SU-DHL-6 (cell line): Measurements from ENCODE around the gene PPP3CA.

Experiments used
- CTCF ChIP-seq: fragments of 200-600 bp; sonication (generic); IDR thresholded peaks from one replicate; pipeline ENCODE4 v1.5.1; 2017; ENCODE audit warnings: antibody characterized with exemption, mild to moderate bottlenecking, low read length, moderate library complexity; ENCODE audit not compliant: insufficient read depth, poor library complexity, severe bottlenecking
- EZH2phosphoT487 ChIP-seq: fragments of 200-600 bp; sonication (generic), shearing (Covaris generic); conservative IDR thresholded peaks from 2 replicates; pipeline ENCODE4 v1.6.1; 2018; ENCODE audit warnings: mild to moderate bottlenecking, antibody characterized with exemption, low read length, moderate library complexity, mixed read lengths

- TF ChIP-seq CTCF (no peak), EZH2phosphoT487 (no peak)
These were observed 172.5 kb downstream of the PPP3CA start for GRCh38 chr4:101174679-101175345.
